HUES64 (cell line): ENCODE measurements around the gene KRCC1. TPM values are rescaled to one million over a fixed set of nuclear protein-coding genes. Genes with fewer than 3 reads are reported as not detected.

Source experiments
- H3K27ac ChIP-seq: 2 replicates; pipeline ENCODE4 v1.7.0; 2013; ENCODE audit warnings: low read depth, low read length, inconsistent platforms
- H3K27me3 ChIP-seq: 2 replicates; pipeline ENCODE4 v1.6.1; 2013; ENCODE audit warnings: mild to moderate bottlenecking, low read length; ENCODE audit not compliant: insufficient read depth
- H3K36me3 ChIP-seq: 2 replicates; pipeline ENCODE4 v1.6.1; 2013; ENCODE audit warnings: mild to moderate bottlenecking, low read length; ENCODE audit not compliant: insufficient read depth
- H3K4me1 ChIP-seq: 2 replicates; pipeline ENCODE4 v1.6.1; 2013; ENCODE audit warnings: mild to moderate bottlenecking, low read length, moderate library complexity; ENCODE audit not compliant: insufficient read depth
- H3K4me3 ChIP-seq: 2 replicates; pipeline ENCODE4 v1.5.1; 2013; ENCODE audit warnings: mild to moderate bottlenecking, low read length, moderate library complexity
- H3K9ac ChIP-seq: 2 replicates; pipeline ENCODE4 v1.6.1; 2013; ENCODE audit warnings: mild to moderate bottlenecking, low read depth, low read length
- H3K9me3 ChIP-seq: 2 replicates; pipeline ENCODE4 v1.6.1; 2013; ENCODE audit warnings: low read depth, low read length; ENCODE audit not compliant: insufficient read depth
- WGBS: fragments of 150-250, 120-280 bp; methylation state at CpG from one replicate; pipeline ENCODE4 v1.1.7; 2013; ENCODE audit warnings: missing lambda C conversion rate; 5-methylcytosine and 5-hydroxymethylcytosine counted together
- polyA plus RNA-seq, 2 experiments: library from polyadenylated mRNA; stranded (reverse); fragments of 50-300 nt; gene quantifications; one replicate each; pipeline ENCODE4 v1.2.3, GENCODE V29; 2013

The KRCC1 gene
- 10.3 TPM for polyA plus RNA-seq (2013, experiment 1 of 2)
- polyA plus RNA-seq (2013, experiment 2 of 2) = 13.8 TPM

DNA sequence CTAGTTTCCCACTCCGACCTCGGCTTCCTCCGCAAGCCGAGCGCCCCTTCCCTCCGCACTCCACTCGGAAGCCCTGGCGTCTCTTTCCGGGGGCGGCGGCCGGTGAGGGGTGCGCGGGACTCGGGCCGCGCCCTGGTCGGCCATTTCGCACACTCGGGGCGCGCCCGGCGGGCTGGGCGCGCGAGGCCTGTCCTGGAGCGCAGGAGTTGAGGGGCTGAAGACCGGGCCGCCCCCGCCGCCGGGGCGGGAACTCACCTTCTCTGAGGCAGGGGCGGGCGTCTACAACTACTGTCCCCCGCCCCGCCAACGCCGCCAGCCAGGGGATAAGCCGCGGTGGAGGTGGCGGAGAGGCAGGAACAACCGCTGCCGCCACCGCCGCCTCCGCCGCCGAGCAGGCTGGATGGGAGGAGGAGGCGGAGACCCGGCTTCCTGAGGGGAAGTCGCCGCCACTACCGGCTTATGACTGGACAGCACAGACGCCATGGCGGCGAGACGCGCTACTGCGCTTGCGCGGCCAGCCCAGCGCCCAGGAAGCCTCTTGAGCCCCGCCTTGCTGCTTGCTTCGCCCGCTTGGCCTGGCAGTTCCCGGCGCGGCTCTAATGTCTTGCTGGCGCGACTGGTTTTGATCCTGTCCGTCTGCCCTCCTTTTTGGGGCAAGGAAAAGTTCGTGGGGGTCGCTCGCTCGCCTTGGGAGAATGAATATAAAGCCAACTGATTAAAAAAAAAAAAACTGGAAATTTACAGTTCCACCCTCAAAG is at the start of gene KRCC1:
Gene KRCC1, minus strand, starts transcription at position 413 of the 758 bp plus-strand sequence. CDS start 27,220 bp downstream, outside the sequence.
- under 1% methylated on average over 77 of the region's 77 CpGs for WGBS

GRCh38 chr2:88100489-88100858 is 44.9 kb upstream of the KRCC1 start:
- no peak overlapping the region for H3K9ac ChIP-seq
- peaks cover 13% of the 10 kb centered on the region for H3K4me1 ChIP-seq
- 92% methylated on average over 3 of the region's 3 CpGs for WGBS
- no peak overlapping the region for H3K27ac ChIP-seq
- no peaks in the 10 kb centered on the region for H3K9me3 ChIP-seq
- H3K27me3 ChIP-seq = no peaks in the 10 kb centered on the region
- H3K4me3 ChIP-seq = no peak overlapping the region
- no peaks in the 10 kb centered on the region for H3K36me3 ChIP-seq

More for the DNA sequence above, at the start of gene KRCC1:
- H3K27ac ChIP-seq = peak within 1 kb of the TSS; percentile 92
- peaks cover 12% of the 10 kb centered on the region for H3K36me3 ChIP-seq
- peaks cover 14% of the 10 kb centered on the region; the same call in 1 of the 2 replicates for H3K4me1 ChIP-seq
- peak within 1 kb of the TSS; percentile 92 for H3K9ac ChIP-seq
- no peaks in the 10 kb centered on the region for H3K9me3 ChIP-seq
- H3K4me3 ChIP-seq = peak within 1 kb of the TSS; percentile 89
- H3K27me3 ChIP-seq = no peaks in the 10 kb centered on the region

GRCh38 chr2:88099798-88100488 is 44.4 kb upstream of the KRCC1 start:
- Histone ChIP-seq H3K9me3 (no peaks in the 10 kb centered on the region), H3K36me3 (no peaks in the 10 kb centered on the region), H3K27ac (no peak overlapping the region), H3K4me1 (peaks cover 13% of the 10 kb centered on the region), H3K27me3 (no peaks in the 10 kb centered on the region), H3K9ac (no peak overlapping the region), H3K4me3 (no peak overlapping the region)
- 14% methylated on average over 5 of the region's 5 CpGs for WGBS

- Histone ChIP-seq H3K36me3 (no peaks in the 10 kb centered on the region), H3K9me3 (no peaks in the 10 kb centered on the region), H3K9ac (no peak overlapping the region), H3K27ac (no peak overlapping the region), H3K4me1 (peaks cover 19% of the 10 kb centered on the region), H3K4me3 (no peak overlapping the region), H3K27me3 (no peaks in the 10 kb centered on the region)
Observed at GRCh38 chr2:88098558-88098900, 42.9 kb upstream of the KRCC1 start.

GRCh38 chr2:88097891-88098557 is 42.4 kb upstream of the KRCC1 start:
- no peak overlapping the region for H3K9ac ChIP-seq
- no peaks in the 10 kb centered on the region for H3K27me3 ChIP-seq
- H3K36me3 ChIP-seq = no peaks in the 10 kb centered on the region
- no peaks in the 10 kb centered on the region for H3K9me3 ChIP-seq
- peaks cover 19% of the 10 kb centered on the region for H3K4me1 ChIP-seq
- no peak overlapping the region for H3K27ac ChIP-seq
- no peak overlapping the region for H3K4me3 ChIP-seq
- 89% methylated on average over 4 of the region's 4 CpGs for WGBS

DNA sequence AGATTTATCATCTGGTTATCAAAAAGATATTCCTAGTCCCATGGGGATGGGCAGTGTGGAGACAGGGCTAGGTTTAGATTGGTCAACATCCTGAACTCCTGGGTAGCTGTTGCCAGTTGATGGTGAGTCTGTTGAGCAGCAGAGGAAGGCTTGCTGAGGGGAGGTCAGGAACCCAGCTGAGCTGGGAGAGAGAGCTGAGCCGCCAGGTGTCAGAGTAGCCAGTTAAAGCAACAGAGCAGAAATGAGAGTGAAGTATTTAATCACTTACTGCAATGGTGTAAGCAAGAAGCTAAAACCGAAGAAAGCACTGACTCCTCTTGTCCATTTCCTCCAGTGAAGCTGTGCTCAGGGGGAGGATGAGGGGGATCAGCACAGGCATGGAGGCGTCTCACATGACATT is 41.6 kb upstream of the KRCC1 start:
- Histone ChIP-seq H3K4me1 (peaks cover 19% of the 10 kb centered on the region), H3K27ac (no peak overlapping the region), H3K27me3 (no peaks in the 10 kb centered on the region), H3K9me3 (no peaks in the 10 kb centered on the region), H3K9ac (no peak overlapping the region), H3K36me3 (no peaks in the 10 kb centered on the region), H3K4me3 (no peak overlapping the region)
- WGBS = 71% methylated on average over 3 of the region's 3 CpGs

- H3K27ac ChIP-seq = no peak overlapping the region
- 93% methylated on average over 5 of the region's 5 CpGs for WGBS
- peaks cover 19% of the 10 kb centered on the region for H3K4me1 ChIP-seq
- no peak overlapping the region for H3K4me3 ChIP-seq
- no peaks in the 10 kb centered on the region for H3K27me3 ChIP-seq
- no peaks in the 10 kb centered on the region for H3K36me3 ChIP-seq
- H3K9ac ChIP-seq = no peak overlapping the region
- no peaks in the 10 kb centered on the region for H3K9me3 ChIP-seq
Observed at GRCh38 chr2:88096708-88097107, 41.1 kb upstream of the KRCC1 start.

- H3K27ac ChIP-seq = no peak overlapping the region
- no peak overlapping the region for H3K9ac ChIP-seq
- H3K4me1 ChIP-seq = peaks cover 10% of the 10 kb centered on the region
- 80% methylated on average over 2 of the region's 3 CpGs for WGBS
- no peaks in the 10 kb centered on the region for H3K27me3 ChIP-seq
- H3K36me3 ChIP-seq = no peaks in the 10 kb centered on the region
- no peak overlapping the region for H3K4me3 ChIP-seq
- no peaks in the 10 kb centered on the region for H3K9me3 ChIP-seq
Observed at GRCh38 chr2:88095022-88095421, 39.4 kb upstream of the KRCC1 start.

DNA sequence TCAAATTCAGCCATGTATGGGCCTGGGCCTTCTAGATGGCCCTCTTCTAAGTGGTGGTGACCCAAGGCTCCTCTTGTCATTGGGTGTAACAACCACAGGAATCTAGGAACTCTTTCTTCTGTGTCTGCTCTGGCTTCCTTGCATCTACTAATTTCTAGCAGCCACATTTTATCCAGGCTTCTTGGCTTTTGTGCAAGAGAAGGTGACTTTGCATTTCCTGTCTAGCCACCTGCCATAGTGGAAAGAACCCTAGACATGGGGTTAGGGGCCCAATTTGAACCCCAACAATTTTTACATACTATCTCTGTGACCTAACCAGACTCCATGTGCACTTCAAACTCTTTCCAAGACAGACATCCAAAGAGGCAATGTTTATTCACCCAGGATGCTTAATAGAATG is 37.2 kb upstream of the KRCC1 start:
- no peaks in the 10 kb centered on the region for H3K36me3 ChIP-seq
- H3K27me3 ChIP-seq = no peaks in the 10 kb centered on the region
- H3K4me3 ChIP-seq = no peak overlapping the region
- H3K4me1 ChIP-seq = peaks cover 9% of the 10 kb centered on the region; the same call in 1 of the 2 replicates
- H3K27ac ChIP-seq = no peak overlapping the region
- H3K9ac ChIP-seq = no peak overlapping the region
- H3K9me3 ChIP-seq = no peaks in the 10 kb centered on the region

DNA sequence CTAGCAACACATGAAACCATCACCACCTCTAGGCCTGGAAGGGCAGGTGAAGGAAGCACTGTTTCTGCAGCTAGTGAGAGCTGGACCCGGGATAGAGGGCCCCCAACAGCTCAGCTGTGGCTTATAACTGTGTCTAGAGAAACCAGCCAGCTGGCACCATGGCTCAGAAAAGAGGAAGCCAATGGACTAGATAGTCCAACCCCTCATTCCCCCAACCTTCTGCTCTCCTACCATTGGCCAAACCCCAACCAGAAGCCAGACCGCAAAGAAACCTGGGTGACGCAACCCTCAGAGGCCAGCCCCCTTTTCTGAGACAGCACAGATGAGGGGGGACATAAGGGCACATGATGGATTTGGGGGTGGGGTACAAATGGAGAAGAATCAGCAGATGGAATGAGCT is 36.4 kb upstream of the KRCC1 start:
- no peak overlapping the region for H3K27ac ChIP-seq
- no peaks in the 10 kb centered on the region for H3K36me3 ChIP-seq
- no peak overlapping the region for H3K4me3 ChIP-seq
- peaks cover 6% of the 10 kb centered on the region; the same call in 1 of the 2 replicates for H3K4me1 ChIP-seq
- H3K9me3 ChIP-seq = no peaks in the 10 kb centered on the region
- H3K9ac ChIP-seq = no peak overlapping the region
- H3K27me3 ChIP-seq = no peaks in the 10 kb centered on the region
- WGBS = 86% methylated on average over 3 of the region's 3 CpGs
